ENCODE measurements around the gene LIFR.

GRCh38 chr5:38528162-38528703 lies 28.2 kb downstream of the LIFR start:
- TF ChIP-seq CTCF (IDR thresholded peaks at IDR 0.05; ENCODE audit: poor library complexity, severe bottlenecking) (no peak), EZH2 (IDR thresholded peaks at IDR 0.05; ENCODE audit: borderline replicate concordance, insufficient read depth, low read length, poor library complexity, severe bottlenecking) (no peak), EP300 (conservative IDR thresholded peaks at IDR 0.05; ENCODE audit: poor library complexity, severe bottlenecking) (no peak), MXI1 (conservative IDR thresholded peaks at IDR 0.05; ENCODE audit: poor library complexity, severe bottlenecking) (no peak), POLR2AphosphoS5 (IDR thresholded peaks at IDR 0.05) (no peak), TAF1 (IDR thresholded peaks at IDR 0.05; ENCODE audit: low read depth) (no peak), REST (IDR thresholded peaks at IDR 0.05; ENCODE audit: borderline replicate concordance) (no peak), SMC3 (conservative IDR thresholded peaks at IDR 0.05; ENCODE audit: poor library complexity) (no peak), RAD21 (conservative IDR thresholded peaks at IDR 0.05) (no peak)

Data from neural cell (in vitro differentiated cells).